HepG2 (cell line): Measurements from ENCODE around the gene DPPA4. TPM values are rescaled to one million over a fixed set of nuclear protein-coding genes. Genes with fewer than 3 reads are reported as not detected.

Experiments
- ATAC-seq: fragments of 200-7000 bp; cut with Tn5 transposase; 3 replicates; pipeline ENCODE4 v1.9.1; 2020; ENCODE audit warnings: mild to moderate bottlenecking, moderate library complexity
- BruUV-seq: library from RNA; stranded (reverse); fragments of 400-500 nt; replicated peaks from 2 replicates; lab custom pipeline; 2021; lab: Mats Ljungman, UMichigan
- CTCF ChIA-PET: fragments of 300-600 bp; formaldehyde crosslinking; extraction: SDS; loops from one replicate; lab custom pipeline; 2021; ENCODE audit warnings: low total read pairs, inconsistent platforms, low intra/inter-chr PET ratio; lab: Yijun Ruan, JAX
- POLR2A ChIA-PET: fragments of 350-600 bp; sonication (Branson Sonifier 250); formaldehyde crosslinking; loops from one replicate; lab custom pipeline; 2020; ENCODE audit warnings: antibody characterized with exemption, inconsistent platforms; lab: Yijun Ruan, JAX
- DNase-seq: peaks from one replicate; pipeline ENCODE4 v3.0.0-alpha.2; 2015; ENCODE audit warnings: low spot score
- FAIRE-seq: peaks from 3 replicates; lab custom pipeline; 2011; peaks lifted over from hg19 to GRCh38; lab: Jason Lieb, UNC
- H2AFZ ChIP-seq: one replicate; pipeline ENCODE4 v1.6.1; 2011; ENCODE audit warnings: low read length, inconsistent platforms
- H3K27ac ChIP-seq: fragments of 300-600 bp; 3 replicates; pipeline ENCODE4 v1.8.0; 2011; ENCODE audit warnings: mixed run types, mild to moderate bottlenecking, mixed read lengths, low read length, inconsistent platforms; ENCODE audit not compliant: insufficient read depth; ENCODE audit errors: extremely low read length
- H3K27me3 ChIP-seq, 2 experiments: fragments of 200-600 bp in 1 of 2; 2 replicates in 1 of 2; 3 replicates in 1 of 2; pipeline versions ENCODE4 v1.6.0 to v1.8.0; 2011; ENCODE audit warnings: low read length in 2 of 2, mild to moderate bottlenecking in 2 of 2, moderate library complexity in 2 of 2, inconsistent platforms in 1 of 2; ENCODE audit not compliant: insufficient read depth in 2 of 2, control insufficient read depth in 1 of 2
- H3K36me3 ChIP-seq, 2 experiments: fragments of 200-600 bp in 1 of 2; replicated peaks in 1 of 2; 2 replicates in 1 of 2; 3 replicates in 1 of 2; pipeline versions ENCODE4 v1.5.1 to v1.8.0; 2011; ENCODE audit warnings: low read length in 2 of 2, inconsistent platforms in 1 of 2; ENCODE audit not compliant: insufficient read depth in 2 of 2, control insufficient read depth in 1 of 2
- H3K4me1 ChIP-seq: 2 replicates; pipeline ENCODE4 v1.5.1; 2012; ENCODE audit warnings: low read length, inconsistent platforms; ENCODE audit not compliant: insufficient read depth
- H3K4me2 ChIP-seq: 2 replicates; pipeline ENCODE4 v1.6.0; 2011; ENCODE audit warnings: low read depth, low read length, inconsistent platforms
- H3K4me3 ChIP-seq, 3 experiments: fragments of 200-600 bp in 1 of 3; sonication (generic), shearing (Covaris generic) in 1 of 3; replicated peaks in 1 of 3; 2 replicates each; pipeline ENCODE4 v1.5.1; 2011 to 2016; ENCODE audit warnings: low read length in 3 of 3, inconsistent platforms in 2 of 3, low read depth in 2 of 3, mild to moderate bottlenecking in 2 of 3, control low read depth in 1 of 3, mixed read lengths in 1 of 3; ENCODE audit not compliant: insufficient read depth in 1 of 3
- H3K79me2 ChIP-seq: one replicate; pipeline ENCODE4 v1.6.1; 2011; ENCODE audit warnings: low read length, inconsistent platforms; ENCODE audit not compliant: insufficient read depth
- H3K9ac ChIP-seq: 2 replicates; pipeline ENCODE4 v1.6.0; 2011; ENCODE audit warnings: mild to moderate bottlenecking, low read depth, low read length, inconsistent platforms; ENCODE audit not compliant: insufficient read depth
- H3K9me3 ChIP-seq: 2 replicates; pipeline ENCODE4 v1.5.1; 2012; ENCODE audit warnings: mild to moderate bottlenecking, low read length
- H4K20me1 ChIP-seq: 2 replicates; pipeline ENCODE4 v1.6.0; 2011; ENCODE audit warnings: inconsistent platforms, mild to moderate bottlenecking, low read length, moderate library complexity; ENCODE audit not compliant: insufficient read depth
- ARID3A ChIP-seq: IDR thresholded peaks from 2 replicates; pipeline ENCODE4 v1.6.1; 2012; ENCODE audit warnings: low read depth, low read length, improper control_type of control experiment
- EED ChIP-seq: sonication (generic); formaldehyde crosslinking; IDR thresholded peaks from 2 replicates; pipeline ENCODE4 v1.5.0; 2020; ENCODE audit warnings: mild to moderate bottlenecking, missing genetic modification reagents
- KDM5A ChIP-seq: fragments of 200-600 bp; sonication (generic); IDR thresholded peaks from 2 replicates; pipeline ENCODE4 v1.7.0; 2018; ENCODE audit warnings: antibody characterized with exemption, mild to moderate bottlenecking, low read length, borderline replicate concordance
- KDM6A ChIP-seq: IDR thresholded peaks from 2 replicates; pipeline ENCODE4 v1.6.1; 2016; ENCODE audit warnings: low read depth
- KLF12 ChIP-seq: sonication (generic); formaldehyde crosslinking; IDR thresholded peaks from 2 replicates; pipeline ENCODE4 v1.4.0; 2020; ENCODE audit warnings: missing genetic modification reagents, borderline replicate concordance
- KLF9 ChIP-seq: IDR thresholded peaks from 2 replicates; pipeline ENCODE4 v1.6.1; 2016; ENCODE audit warnings: low read depth
- MAX ChIP-seq: IDR thresholded peaks from 2 replicates; pipeline ENCODE4 v1.6.1; 2012; ENCODE audit warnings: inconsistent platforms
- MED1 ChIP-seq: sonication (generic); formaldehyde crosslinking; IDR thresholded peaks from 2 replicates; pipeline ENCODE4 v1.4.0; 2020; ENCODE audit warnings: missing genetic modification reagents
- PLSCR1 ChIP-seq: sonication (generic); formaldehyde crosslinking; IDR thresholded peaks from 2 replicates; pipeline ENCODE4 v1.5.0; 2020; ENCODE audit warnings: missing genetic modification reagents, mild to moderate bottlenecking, borderline replicate concordance
- RFX5 ChIP-seq: IDR thresholded peaks from 2 replicates; pipeline ENCODE4 v1.6.1; 2011; ENCODE audit warnings: low read depth, low read length, improper control_type of control experiment
- ZNF598 ChIP-seq: sonication (generic); formaldehyde crosslinking; IDR thresholded peaks from 2 replicates; pipeline ENCODE4 v1.5.1; 2020; ENCODE audit warnings: mild to moderate bottlenecking, missing genetic modification reagents, borderline replicate concordance
- ZNF720 ChIP-seq: sonication (generic); formaldehyde crosslinking; IDR thresholded peaks from 2 replicates; pipeline ENCODE4 v1.4.0; 2020; ENCODE audit warnings: missing genetic modification reagents
- ZNF780A ChIP-seq: sonication (generic); formaldehyde crosslinking; IDR thresholded peaks from 2 replicates; pipeline ENCODE4 v1.8.0; 2022; ENCODE audit warnings: mild to moderate bottlenecking, missing genetic modification reagents, moderate library complexity
- ZNF816 ChIP-seq: sonication (generic); formaldehyde crosslinking; IDR thresholded peaks from 2 replicates; pipeline ENCODE4 v1.8.0; 2022; ENCODE audit warnings: missing genetic modification reagents, mild to moderate bottlenecking, borderline replicate concordance
- WGBS: methylation state at CpG from one replicate; pipeline ENCODE4 v1.1.6; 2017; ENCODE audit warnings: low lambda C conversion rate; 5-methylcytosine and 5-hydroxymethylcytosine counted together
- in situ Hi-C: cut with HindIII; loops from 2 replicates; pipeline ENCODE4 v1.10.0; 2017; ENCODE audit warnings: low pct_unique_long_range_greater_than_20kb; ENCODE audit not compliant: extremely low pct_ligation_motif_present
- intact Hi-C: fragments of 100-400 bp; cut with micrococcal nuclease; formaldehyde crosslinking; loops from one replicate; pipeline ENCODE4 v1.10.0; 2022; ENCODE audit not compliant: unreplicated experiment
- polyA plus RNA-seq, 8 experiments: library from polyadenylated mRNA; depleted of rRNA in 3 of 8; stranded (reverse) in 7 of 8; unstranded in 1 of 8; fragments of >200 nt; fragmentation: Illumina TruSeq in 4 of 8; extraction: Trizol in 4 of 8; gene quantifications; 2 replicates each; pipeline versions ENCODE4 v1.2.1 to v1.2.3, GENCODE V29; 2011 to 2016; ENCODE audit warnings: low read depth in 4 of 8, missing spikeins in 1 of 8, mixed read lengths in 1 of 8; ENCODE audit not compliant: insufficient read depth in 1 of 8
- total RNA-seq, 5 experiments: library from RNA; depleted of rRNA; stranded (reverse); fragments of >200 nt; fragmentation: Illumina TruSeq; extraction: Trizol; gene quantifications; 2 replicates each; pipeline ENCODE4 v1.2.3, GENCODE V29; 2016; ENCODE audit warnings: low read depth in 1 of 5
- TF ChIP-seq, protein P1 (sequence below): sonication (generic); formaldehyde crosslinking; IDR thresholded peaks from 2 replicates; pipeline ENCODE4 v1.9.0; 2021; ENCODE audit warnings: mild to moderate bottlenecking, missing genetic modification reagents
- TF ChIP-seq, protein P2 (sequence below): sonication (generic); formaldehyde crosslinking; IDR thresholded peaks from 2 replicates; pipeline ENCODE4 v1.9.0; 2021; ENCODE audit warnings: missing genetic modification reagents, mild to moderate bottlenecking, borderline replicate concordance

DPPA4 gene
- total and polyA plus RNA-seq, 2 of the 13 experiments (the other 11 are each of a cell fraction or from before 2014, with no cell fraction given): not detected

DNA sequence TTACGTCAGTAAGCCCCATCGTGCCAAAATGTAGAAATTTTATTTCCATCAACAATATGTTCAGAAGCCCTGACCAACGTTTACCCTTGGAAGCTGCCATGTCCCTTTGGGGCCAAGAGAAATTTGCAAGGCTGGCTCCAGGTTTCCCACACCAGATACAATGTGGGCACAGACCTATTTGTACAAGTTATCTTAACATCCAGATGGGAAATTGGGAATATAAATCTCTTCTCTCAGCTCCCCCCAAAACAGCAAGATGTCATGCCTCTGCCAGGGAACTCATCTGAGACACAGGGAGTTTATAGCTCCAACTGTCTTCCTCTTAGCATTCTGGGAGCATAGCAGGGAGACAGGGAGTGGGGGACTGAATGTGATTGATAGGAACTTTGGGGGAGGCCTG lies 11.7 kb downstream of the DPPA4 start:
- H3K9ac ChIP-seq: no peak overlapping the region
- no peak overlapping the region for H3K4me2 ChIP-seq
- H2AFZ ChIP-seq: no peak overlapping the region
- no peaks in the 10 kb centered on the region for H3K4me1 ChIP-seq
- no peaks in the 10 kb centered on the region for H3K36me3 ChIP-seq
- no peak overlapping the region for H3K4me3 ChIP-seq
- FAIRE-seq: no peak
- no peaks in the 10 kb centered on the region; a peak in 1 of 5 replicates for H3K27me3 ChIP-seq
- ATAC-seq: no peak
- in situ Hi-C loops (no loop called here), intact Hi-C loops (no loop called here)
- 49% methylated on average over 3 of the region's 3 CpGs for WGBS
- DNase-seq: no peak
- BruUV-seq: no TSS peak
- no peak overlapping the region for H3K27ac ChIP-seq
- H3K9me3 ChIP-seq: no peaks in the 10 kb centered on the region
- POLR2A ChIA-PET: no interaction called here
- CTCF ChIA-PET: no interaction called here
- H3K79me2 ChIP-seq: no peaks in the 10 kb centered on the region
- no peaks in the 10 kb centered on the region for H4K20me1 ChIP-seq
- TF ChIP-seq ZNF598 (CRISPR knock-in tag) (no peak), KDM6A (CRISPR knock-in tag) (no peak), ZNF816 (CRISPR knock-in tag) (no peak), MAX (no peak), MED1 (CRISPR knock-in tag) (no peak), ARID3A (no peak), KLF9 (CRISPR knock-in tag) (no peak), ZNF780A (CRISPR knock-in tag) (no peak), KLF12 (CRISPR knock-in tag) (no peak), KDM5A (no peak), ZNF720 (CRISPR knock-in tag) (no peak), EED (CRISPR knock-in tag) (no peak), PLSCR1 (CRISPR knock-in tag) (no peak), RFX5 (no peak)
- TF ChIP-seq, protein P1, sequence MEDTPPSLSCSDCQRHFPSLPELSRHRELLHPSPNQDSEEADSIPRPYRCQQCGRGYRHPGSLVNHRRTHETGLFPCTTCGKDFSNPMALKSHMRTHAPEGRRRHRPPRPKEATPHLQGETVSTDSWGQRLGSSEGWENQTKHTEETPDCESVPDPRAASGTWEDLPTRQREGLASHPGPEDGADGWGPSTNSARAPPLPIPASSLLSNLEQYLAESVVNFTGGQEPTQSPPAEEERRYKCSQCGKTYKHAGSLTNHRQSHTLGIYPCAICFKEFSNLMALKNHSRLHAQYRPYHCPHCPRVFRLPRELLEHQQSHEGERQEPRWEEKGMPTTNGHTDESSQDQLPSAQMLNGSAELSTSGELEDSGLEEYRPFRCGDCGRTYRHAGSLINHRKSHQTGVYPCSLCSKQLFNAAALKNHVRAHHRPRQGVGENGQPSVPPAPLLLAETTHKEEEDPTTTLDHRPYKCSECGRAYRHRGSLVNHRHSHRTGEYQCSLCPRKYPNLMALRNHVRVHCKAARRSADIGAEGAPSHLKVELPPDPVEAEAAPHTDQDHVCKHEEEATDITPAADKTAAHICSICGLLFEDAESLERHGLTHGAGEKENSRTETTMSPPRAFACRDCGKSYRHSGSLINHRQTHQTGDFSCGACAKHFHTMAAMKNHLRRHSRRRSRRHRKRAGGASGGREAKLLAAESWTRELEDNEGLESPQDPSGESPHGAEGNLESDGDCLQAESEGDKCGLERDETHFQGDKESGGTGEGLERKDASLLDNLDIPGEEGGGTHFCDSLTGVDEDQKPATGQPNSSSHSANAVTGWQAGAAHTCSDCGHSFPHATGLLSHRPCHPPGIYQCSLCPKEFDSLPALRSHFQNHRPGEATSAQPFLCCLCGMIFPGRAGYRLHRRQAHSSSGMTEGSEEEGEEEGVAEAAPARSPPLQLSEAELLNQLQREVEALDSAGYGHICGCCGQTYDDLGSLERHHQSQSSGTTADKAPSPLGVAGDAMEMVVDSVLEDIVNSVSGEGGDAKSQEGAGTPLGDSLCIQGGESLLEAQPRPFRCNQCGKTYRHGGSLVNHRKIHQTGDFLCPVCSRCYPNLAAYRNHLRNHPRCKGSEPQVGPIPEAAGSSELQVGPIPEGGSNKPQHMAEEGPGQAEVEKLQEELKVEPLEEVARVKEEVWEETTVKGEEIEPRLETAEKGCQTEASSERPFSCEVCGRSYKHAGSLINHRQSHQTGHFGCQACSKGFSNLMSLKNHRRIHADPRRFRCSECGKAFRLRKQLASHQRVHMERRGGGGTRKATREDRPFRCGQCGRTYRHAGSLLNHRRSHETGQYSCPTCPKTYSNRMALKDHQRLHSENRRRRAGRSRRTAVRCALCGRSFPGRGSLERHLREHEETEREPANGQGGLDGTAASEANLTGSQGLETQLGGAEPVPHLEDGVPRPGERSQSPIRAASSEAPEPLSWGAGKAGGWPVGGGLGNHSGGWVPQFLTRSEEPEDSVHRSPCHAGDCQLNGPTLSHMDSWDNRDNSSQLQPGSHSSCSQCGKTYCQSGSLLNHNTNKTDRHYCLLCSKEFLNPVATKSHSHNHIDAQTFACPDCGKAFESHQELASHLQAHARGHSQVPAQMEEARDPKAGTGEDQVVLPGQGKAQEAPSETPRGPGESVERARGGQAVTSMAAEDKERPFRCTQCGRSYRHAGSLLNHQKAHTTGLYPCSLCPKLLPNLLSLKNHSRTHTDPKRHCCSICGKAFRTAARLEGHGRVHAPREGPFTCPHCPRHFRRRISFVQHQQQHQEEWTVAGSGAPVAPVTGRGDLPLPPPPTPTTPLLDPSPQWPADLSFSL: no peak
- TF ChIP-seq, protein P2, sequence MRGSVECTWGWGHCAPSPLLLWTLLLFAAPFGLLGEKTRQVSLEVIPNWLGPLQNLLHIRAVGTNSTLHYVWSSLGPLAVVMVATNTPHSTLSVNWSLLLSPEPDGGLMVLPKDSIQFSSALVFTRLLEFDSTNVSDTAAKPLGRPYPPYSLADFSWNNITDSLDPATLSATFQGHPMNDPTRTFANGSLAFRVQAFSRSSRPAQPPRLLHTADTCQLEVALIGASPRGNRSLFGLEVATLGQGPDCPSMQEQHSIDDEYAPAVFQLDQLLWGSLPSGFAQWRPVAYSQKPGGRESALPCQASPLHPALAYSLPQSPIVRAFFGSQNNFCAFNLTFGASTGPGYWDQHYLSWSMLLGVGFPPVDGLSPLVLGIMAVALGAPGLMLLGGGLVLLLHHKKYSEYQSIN (CRISPR knock-in tag): no peak
